T-helper 17 cell (primary cell): ENCODE data around the gene MPPE1. TPM values are rescaled to one million over a fixed set of nuclear protein-coding genes. Genes with fewer than 3 reads are reported as not detected.
"Not testable (repeated sequence)": the region's sequence is repeated elsewhere in the genome, so short reads cannot be mapped to it uniquely, and the experiment has no call there.

Experiments used
- ATAC-seq: fragments of 150-1000 bp; cut with Tn5 transposase; 2 replicates; pipeline ENCODE4 v1.10.0; 2021; ENCODE audit warnings: mild to moderate bottlenecking, moderate library complexity
- DNase-seq, 3 donors: peaks; one replicate each; pipeline versions ENCODE4 v3.0.0 to v3.0.0-alpha.2; 2020 to 2021
- H3K9me3 ChIP-seq: one replicate; pipeline ENCODE4 v1.7.0; 2013; ENCODE audit warnings: low read length, mild to moderate bottlenecking; ENCODE audit not compliant: control insufficient read depth, poor library complexity, severe bottlenecking
- H3K27ac Mint-ChIP-seq: one replicate; pipeline ENCODE4 v1.8.0; 2022; ENCODE audit warnings: mild to moderate bottlenecking, moderate library complexity, mixed read lengths
- H3K27me3 Mint-ChIP-seq: one replicate; pipeline ENCODE4 v1.8.0; 2022; ENCODE audit warnings: mixed read lengths
- H3K36me3 Mint-ChIP-seq: one replicate; pipeline ENCODE4 v1.8.0; 2022; ENCODE audit warnings: low read depth, mixed read lengths
- H3K4me1 Mint-ChIP-seq: one replicate; pipeline ENCODE4 v1.8.0; 2022; ENCODE audit warnings: mild to moderate bottlenecking, mixed read lengths
- H3K4me3 Mint-ChIP-seq: one replicate; pipeline ENCODE4 v1.8.0; 2022; ENCODE audit warnings: mild to moderate bottlenecking, moderate library complexity, mixed read lengths
- total RNA-seq, 4 donors: library from RNA in 2 of 4; stranded (reverse) in 2 of 4; gene quantifications; one replicate each; pipeline ENCODE4 v1.2.3 and lab custom pipeline; 2022 to 2026

MPPE1 gene
- total RNA-seq, 2 donors from 2014 or later, result 72.9 to 79.3 TPM

- no peak for DNase-seq
- Mint-ChIP-seq H3K4me1 (peaks cover 8% of the 10 kb centered on the region), H3K36me3 (peaks cover 3% of the 10 kb centered on the region), H3K27me3 (no peaks in the 10 kb centered on the region), H3K4me3 (peak overlapping the region; percentile 93), H3K27ac (peak overlapping the region; percentile 92)
- ATAC-seq, result no peak
- H3K9me3 ChIP-seq, result no peaks in the 10 kb centered on the region
Observed at GRCh38 chr18:11906926-11907874, 917 bp downstream of the MPPE1 start.

GRCh38 chr18:11906176-11906575 lies 1.9 kb downstream of the MPPE1 start:
- no peaks in the 10 kb centered on the region for H3K27me3 Mint-ChIP-seq

GRCh38 chr18:11905613-11906012 lies 2.5 kb downstream of the MPPE1 start:
- Mint-ChIP-seq H3K36me3 (peaks cover 3% of the 10 kb centered on the region), H3K27me3 (no peaks in the 10 kb centered on the region), H3K4me1 (peaks cover 11% of the 10 kb centered on the region), H3K27ac (peak overlapping the region; percentile 24), H3K4me3 (no peak overlapping the region)
- no peaks in the 10 kb centered on the region for H3K9me3 ChIP-seq
- no peak for ATAC-seq
- DNase-seq, result no peak

More at GRCh38 chr18:11906176-11906575, 1.9 kb downstream of the MPPE1 start:
- no peak for ATAC-seq
- Mint-ChIP-seq H3K36me3 (peaks cover 3% of the 10 kb centered on the region), H3K4me1 (peaks cover 11% of the 10 kb centered on the region), H3K4me3 (no peak overlapping the region), H3K27ac (peak overlapping the region; percentile 24)
- no peak for DNase-seq
- H3K9me3 ChIP-seq, result no peaks in the 10 kb centered on the region

- Mint-ChIP-seq H3K4me1 (peaks cover 11% of the 10 kb centered on the region), H3K4me3 (no peak overlapping the region), H3K27me3 (no peaks in the 10 kb centered on the region), H3K27ac (peak overlapping the region; percentile 61), H3K36me3 (peaks cover 3% of the 10 kb centered on the region)
- ATAC-seq (no peak), DNase-seq (no peak)
- no peaks in the 10 kb centered on the region for H3K9me3 ChIP-seq
Observed at GRCh38 chr18:11902522-11903292, 5.4 kb downstream of the MPPE1 start.

- Mint-ChIP-seq H3K27me3 (no peaks in the 10 kb centered on the region), H3K36me3 (peaks cover 3% of the 10 kb centered on the region), H3K4me1 (peaks cover 7% of the 10 kb centered on the region), H3K4me3 (peak overlapping the region; percentile 63), H3K27ac (peak overlapping the region; percentile 61)
- no peaks in the 10 kb centered on the region for H3K9me3 ChIP-seq
- ATAC-seq (no peak), DNase-seq (no peak)
Observed at GRCh38 chr18:11901826-11902438, 6.2 kb downstream of the MPPE1 start.

GRCh38 chr18:11899063-11899462 lies 9.1 kb downstream of the MPPE1 start:
- H3K4me3 Mint-ChIP-seq, result no peak overlapping the region
- H3K4me1 Mint-ChIP-seq, result peaks cover 6% of the 10 kb centered on the region
- peak overlapping the region; percentile 21 for H3K27ac Mint-ChIP-seq
- H3K27me3 Mint-ChIP-seq, result no peaks in the 10 kb centered on the region
- no peaks in the 10 kb centered on the region for H3K9me3 ChIP-seq
- DNase-seq (no peak), ATAC-seq (no peak)
- peaks cover 5% of the 10 kb centered on the region for H3K36me3 Mint-ChIP-seq

GRCh38 chr18:11897781-11898180 lies 10.3 kb downstream of the MPPE1 start:
- no peak overlapping the region for H3K4me3 Mint-ChIP-seq
- peaks cover 2% of the 10 kb centered on the region for H3K36me3 Mint-ChIP-seq
- DNase-seq (no peak), ATAC-seq (no peak)
- H3K27ac Mint-ChIP-seq, result no peak overlapping the region
- no peaks in the 10 kb centered on the region for H3K9me3 ChIP-seq
- peaks cover 9% of the 10 kb centered on the region for H3K4me1 Mint-ChIP-seq
- H3K27me3 Mint-ChIP-seq, result no peaks in the 10 kb centered on the region

- ATAC-seq, H3K4me3 Mint-ChIP-seq, H3K9me3 ChIP-seq, H3K4me1 Mint-ChIP-seq, H3K27ac Mint-ChIP-seq, H3K27me3 Mint-ChIP-seq, H3K36me3 Mint-ChIP-seq, DNase-seq: not testable (repeated sequence)
Observed at GRCh38 chr18:11892438-11892837, 15.7 kb downstream of the MPPE1 start.

GRCh38 chr18:11891737-11892136 lies 16.4 kb downstream of the MPPE1 start:
- H3K4me3 Mint-ChIP-seq, result no peak overlapping the region

GRCh38 chr18:11889284-11889683 lies 18.8 kb downstream of the MPPE1 start:
- peaks cover 6% of the 10 kb centered on the region for H3K4me1 Mint-ChIP-seq
- H3K27me3 Mint-ChIP-seq, result no peaks in the 10 kb centered on the region
- DNase-seq (no peak), ATAC-seq (no peak)
- peaks cover 2% of the 10 kb centered on the region for H3K36me3 Mint-ChIP-seq
- H3K9me3 ChIP-seq, result no peaks in the 10 kb centered on the region
- no peak overlapping the region for H3K27ac Mint-ChIP-seq
- H3K4me3 Mint-ChIP-seq, result no peak overlapping the region

More at GRCh38 chr18:11891737-11892136, 16.4 kb downstream of the MPPE1 start:
- H3K27ac Mint-ChIP-seq, result no peak overlapping the region
- DNase-seq (no peak), ATAC-seq (no peak)
- H3K27me3 Mint-ChIP-seq, result no peaks in the 10 kb centered on the region
- no peaks in the 10 kb centered on the region for H3K9me3 ChIP-seq
- peaks cover 2% of the 10 kb centered on the region for H3K36me3 Mint-ChIP-seq
- peaks cover 6% of the 10 kb centered on the region for H3K4me1 Mint-ChIP-seq

GRCh38 chr18:11888726-11889125 lies 19.4 kb downstream of the MPPE1 start:
- H3K9me3 ChIP-seq, result no peaks in the 10 kb centered on the region
- Mint-ChIP-seq H3K4me3 (no peak overlapping the region), H3K36me3 (peaks cover 3% of the 10 kb centered on the region), H3K4me1 (peaks cover 3% of the 10 kb centered on the region), H3K27me3 (no peaks in the 10 kb centered on the region), H3K27ac (no peak overlapping the region)
- DNase-seq (no peak), ATAC-seq (no peak)

- no peaks in the 10 kb centered on the region for H3K27me3 Mint-ChIP-seq
- ATAC-seq (no peak), DNase-seq (no peak)
- H3K4me3 Mint-ChIP-seq, result no peak overlapping the region
- H3K36me3 Mint-ChIP-seq, result peaks cover 3% of the 10 kb centered on the region
- no peaks in the 10 kb centered on the region for H3K9me3 ChIP-seq
- no peaks in the 10 kb centered on the region for H3K4me1 Mint-ChIP-seq
- peak overlapping the region; percentile 66 for H3K27ac Mint-ChIP-seq
Observed at GRCh38 chr18:11887328-11888128, 20.6 kb downstream of the MPPE1 start.
